HG03039 (cell line): ENCODE measurements around the gene TAF3.
"Not testable (repeated sequence)": the region's sequence is repeated elsewhere in the genome, so short reads cannot be mapped to it uniquely, and the experiment has no call there.

ENCODE experiments used
- ATAC-seq: cut with Tn5 transposase; IDR thresholded peaks from one replicate; pipeline ENCODE4 v1.9.1; 2021; ENCODE audit warnings: mild to moderate bottlenecking, moderate library complexity; ENCODE audit not compliant: unreplicated experiment

Gene TAF3

DNA sequence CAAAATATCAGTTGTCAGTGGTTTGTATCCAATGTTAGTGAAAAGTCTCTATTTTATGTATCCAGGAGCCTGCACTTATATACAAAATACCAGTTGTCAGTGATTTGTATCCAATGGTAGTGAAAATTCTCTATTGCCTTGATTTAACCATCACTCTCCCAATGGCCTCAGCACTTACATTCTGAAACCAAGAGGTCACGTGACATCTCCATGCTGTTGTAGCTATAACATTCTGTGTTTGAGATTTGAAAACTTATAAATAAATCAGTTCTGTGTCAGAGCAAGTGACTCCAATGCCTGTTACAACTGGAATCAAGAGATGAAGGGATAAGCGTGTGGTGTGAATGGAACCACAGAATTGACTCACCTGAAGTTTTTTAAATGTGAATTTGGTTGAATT, 205.5 kb downstream of the TAF3 start:
- no peak for ATAC-seq

DNA sequence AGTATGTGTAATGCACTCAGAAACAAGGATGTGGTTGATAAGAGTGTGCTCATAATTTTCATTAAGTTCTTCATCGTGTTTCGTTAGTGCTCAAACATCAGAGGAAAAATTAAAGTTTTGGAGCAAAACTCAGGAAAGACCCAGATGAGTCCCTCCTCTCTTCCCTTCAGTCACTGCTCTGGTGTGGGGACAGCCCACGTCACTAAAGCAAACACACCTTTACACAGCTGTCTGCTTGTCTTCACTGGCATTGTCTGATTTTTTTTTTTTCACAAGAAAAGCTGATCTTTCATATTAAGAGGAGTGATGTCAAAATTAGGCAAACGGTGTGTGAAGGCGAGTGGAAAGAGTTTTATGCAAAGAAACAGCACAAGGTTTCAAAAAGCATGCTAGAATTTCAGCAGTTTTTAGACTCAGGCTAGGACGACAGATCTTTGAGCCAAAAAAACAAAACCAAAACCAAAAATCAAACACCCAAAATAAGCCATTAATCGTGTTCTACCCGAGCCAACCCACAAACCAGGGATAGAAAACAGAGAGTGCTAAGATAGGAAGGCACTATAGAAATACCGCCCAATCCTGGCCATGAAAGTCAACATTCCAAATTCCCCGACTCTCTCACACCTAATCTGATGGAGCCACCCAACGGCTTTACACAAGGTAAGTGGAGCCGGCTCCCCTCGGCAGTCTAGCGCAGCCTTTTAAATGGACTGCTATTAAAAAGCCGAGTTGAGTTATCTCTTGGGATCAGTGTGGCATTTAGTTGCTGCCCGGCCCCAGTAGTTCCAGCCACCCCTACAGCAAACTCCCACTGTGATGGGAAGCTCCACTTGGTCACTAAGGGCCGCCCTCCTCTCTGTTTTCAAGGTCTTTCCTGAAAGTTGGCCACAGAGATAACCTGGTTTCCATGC, 208.3 kb downstream of the TAF3 start:
- ATAC-seq = no peak

DNA sequence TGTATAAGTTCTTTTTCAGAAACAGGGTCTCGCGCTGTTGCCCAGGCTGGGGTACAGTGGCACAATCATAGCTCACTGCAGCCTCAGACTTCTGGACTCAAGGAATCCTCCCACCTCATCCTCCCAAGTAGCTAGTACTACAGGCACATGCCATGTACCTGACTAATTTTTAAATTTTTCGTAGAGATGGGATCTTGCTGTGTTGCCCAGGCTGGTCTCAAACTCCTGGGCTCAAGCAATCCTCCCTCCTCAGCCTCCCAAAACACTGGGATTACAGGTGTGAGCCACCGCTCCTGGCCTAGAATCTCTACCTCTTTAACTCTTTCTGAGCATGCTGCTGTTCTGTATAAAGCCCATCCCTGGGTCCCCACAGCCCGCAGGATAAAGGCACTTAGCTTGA, 212.9 kb downstream of the TAF3 start:
- not testable (repeated sequence) for ATAC-seq

DNA sequence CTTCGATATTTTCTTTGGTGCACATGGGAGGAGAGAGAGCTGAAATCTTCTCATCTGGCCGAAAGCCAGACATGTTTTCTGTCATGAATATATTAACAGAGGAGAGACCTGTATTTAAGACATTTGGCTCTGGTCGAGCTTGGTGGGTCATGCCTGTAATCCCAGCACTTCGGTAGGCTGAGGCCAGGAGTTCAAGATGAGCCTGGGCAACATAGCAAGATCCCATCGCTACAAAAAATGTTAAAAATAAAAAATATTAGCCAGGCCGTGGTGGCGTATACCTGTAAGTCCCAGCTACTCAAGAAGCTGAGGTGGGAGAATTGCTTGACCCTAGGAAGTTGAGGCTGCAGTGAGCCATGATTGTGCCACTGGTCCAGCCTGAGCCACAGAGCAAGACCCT, 214.3 kb downstream of the TAF3 start:
- ATAC-seq = no peak

DNA sequence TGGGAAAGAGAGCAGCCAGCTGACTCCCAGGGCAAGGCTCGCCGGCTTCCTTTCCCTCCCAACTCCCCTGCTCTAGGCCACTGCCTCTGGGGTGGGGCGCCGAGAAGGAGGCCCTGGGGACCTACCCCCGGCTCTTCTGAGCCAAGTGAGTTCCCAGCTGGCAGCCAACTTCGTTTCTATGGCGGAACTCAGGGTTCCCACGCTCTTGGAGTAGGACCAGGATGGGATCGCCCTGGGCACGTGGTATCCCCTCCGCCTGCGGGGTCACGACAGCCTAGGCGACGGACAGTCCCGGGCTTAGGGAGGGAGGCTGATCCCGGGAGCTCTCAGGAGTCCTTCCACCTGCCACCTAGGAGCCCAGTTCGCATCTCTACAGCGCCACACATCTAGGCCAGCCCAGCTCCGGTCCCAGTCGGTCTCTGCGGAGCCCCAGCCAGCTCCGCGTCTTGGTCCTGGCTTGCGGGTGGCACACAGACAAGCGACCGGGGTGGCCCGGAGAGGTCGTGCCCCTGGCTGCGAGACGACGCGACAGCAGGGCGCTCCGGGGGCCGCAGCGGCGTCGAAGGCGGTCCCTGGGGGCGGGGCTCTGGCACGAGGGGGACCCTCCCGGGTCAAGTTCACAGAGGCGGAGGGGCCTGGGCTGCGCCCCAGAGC, 215.6 kb downstream of the TAF3 start:
- no peak for ATAC-seq

DNA sequence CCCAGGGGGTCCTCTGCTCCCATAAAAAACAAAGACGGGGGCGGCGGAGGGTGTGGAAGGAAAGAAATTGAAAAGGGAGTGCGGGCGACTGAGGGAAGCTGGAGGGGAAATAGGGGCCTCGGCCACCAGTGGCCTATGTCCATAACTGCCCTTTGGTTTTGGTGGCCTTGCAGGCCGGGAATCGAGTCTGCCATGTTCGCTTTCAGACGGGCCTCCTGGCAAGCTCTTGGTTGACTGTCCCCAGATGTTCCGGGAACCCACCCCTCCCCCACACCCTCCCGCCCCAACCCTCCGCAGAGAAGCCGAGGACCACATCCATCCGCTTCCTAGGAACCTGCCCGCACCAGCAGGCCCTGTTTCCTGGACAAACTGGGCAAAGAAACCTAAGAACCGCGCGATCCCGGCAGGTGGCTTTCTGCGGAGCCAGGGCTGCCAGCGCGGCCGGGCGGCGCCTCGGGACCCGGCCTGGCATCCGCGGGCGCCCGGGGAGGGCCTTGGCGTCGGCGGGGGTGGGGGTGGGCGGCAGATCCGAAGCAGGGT, 216.2 kb downstream of the TAF3 start:
- no peak for ATAC-seq

DNA sequence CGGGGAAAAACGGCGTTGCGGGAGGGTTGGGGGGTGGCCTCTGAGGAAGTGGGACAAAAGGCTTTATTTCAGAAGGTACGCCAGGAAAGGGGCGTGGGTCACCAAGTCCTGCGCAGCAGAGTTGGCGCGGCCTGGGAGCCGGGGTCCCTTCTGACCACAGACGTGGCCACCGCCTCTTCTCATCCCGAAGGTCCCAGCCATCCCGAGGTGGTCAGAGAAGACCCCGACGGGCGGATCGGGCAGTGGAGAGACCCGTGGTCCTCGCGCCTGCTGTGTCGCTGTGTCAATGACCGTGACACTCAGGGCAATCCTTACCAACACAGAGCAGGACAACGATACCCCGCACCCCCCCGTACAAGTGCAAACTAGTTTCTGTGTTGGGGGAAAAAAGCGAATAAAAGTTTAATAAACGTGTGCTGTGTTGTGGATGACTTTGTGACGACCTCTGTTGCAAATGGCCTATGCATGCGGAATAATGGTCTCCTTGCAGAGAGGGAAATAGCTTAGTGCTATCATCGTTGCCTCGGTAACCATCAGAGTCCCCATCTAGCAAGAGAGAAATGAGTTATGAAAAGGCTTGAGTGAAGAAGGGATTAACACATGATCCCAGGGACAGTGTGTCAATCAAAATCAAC, 216.8 kb downstream of the TAF3 start:
- ATAC-seq = no peak

DNA sequence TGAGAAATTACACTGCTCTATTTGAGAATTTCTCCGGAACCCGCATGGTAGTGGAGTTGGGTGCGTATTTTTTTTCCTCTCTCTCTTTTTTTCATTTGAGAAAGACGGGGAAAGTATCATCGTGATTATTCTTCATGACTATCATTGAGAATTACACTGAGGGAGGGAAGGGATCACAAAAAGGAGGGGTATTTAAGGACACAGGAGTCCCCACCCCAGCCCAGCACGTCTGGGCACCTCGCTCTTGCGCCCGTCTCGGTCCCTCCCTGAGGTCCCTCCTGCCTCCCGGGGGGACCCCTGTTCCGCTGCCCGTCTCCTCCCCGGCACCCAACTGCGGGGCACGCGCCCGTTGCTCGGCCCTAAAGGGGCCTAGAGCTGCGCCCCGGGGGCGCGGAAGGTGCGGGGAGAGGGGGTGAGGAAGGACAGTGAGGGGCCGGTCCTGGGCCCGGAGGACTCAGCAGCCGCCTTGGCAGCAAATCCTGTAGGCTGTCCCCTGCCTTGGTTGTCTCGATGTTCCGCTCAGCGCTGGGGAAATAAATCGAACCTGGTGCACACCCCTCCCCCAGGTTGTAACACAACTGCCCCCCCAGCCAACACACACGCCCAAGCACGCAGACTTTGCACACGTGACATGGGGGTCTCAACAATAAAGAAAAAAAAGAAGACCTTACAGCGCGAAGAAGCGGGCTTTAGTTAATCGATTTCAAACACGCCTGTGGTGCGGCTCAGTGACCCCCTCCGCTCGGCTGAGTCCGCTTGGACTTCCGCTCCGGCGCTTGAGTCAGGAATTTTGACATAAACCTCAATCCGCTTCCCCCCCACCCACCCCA, 217.6 kb downstream of the TAF3 start:
- no peak for ATAC-seq

DNA sequence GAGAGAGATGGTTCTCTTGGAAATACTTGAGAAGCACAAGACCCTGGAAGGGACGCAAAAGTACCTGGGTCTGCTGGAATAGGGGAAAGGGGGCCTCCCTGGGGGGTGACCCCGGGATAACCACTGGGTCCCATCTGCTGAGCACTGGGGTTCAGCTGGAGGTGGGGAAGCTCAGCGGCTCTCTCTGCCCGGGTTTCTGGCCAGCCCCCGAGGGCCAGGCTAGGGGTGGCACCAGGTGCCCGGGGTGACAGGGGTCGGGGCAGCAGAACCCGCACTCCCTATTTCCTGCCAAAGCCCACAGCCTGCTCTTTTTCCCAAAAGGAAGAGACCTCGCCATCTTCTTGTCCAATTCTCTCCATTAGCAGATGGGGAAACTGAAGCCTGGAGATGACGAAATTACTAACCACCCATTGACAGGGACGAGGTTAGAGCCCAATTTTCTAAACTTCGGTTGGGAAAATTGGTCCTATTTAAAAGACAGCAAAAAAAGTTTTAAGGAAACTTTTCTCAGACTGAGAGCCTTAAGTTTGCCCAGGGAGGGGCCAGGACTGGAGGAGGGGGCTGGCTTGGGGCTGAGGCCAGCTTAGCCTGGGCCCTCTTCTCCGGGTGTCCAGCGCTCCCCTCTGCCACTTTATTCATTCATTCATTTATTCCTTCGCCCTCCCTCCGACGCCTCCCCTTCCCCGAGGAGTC, 218.3 kb downstream of the TAF3 start:
- ATAC-seq = no peak

DNA sequence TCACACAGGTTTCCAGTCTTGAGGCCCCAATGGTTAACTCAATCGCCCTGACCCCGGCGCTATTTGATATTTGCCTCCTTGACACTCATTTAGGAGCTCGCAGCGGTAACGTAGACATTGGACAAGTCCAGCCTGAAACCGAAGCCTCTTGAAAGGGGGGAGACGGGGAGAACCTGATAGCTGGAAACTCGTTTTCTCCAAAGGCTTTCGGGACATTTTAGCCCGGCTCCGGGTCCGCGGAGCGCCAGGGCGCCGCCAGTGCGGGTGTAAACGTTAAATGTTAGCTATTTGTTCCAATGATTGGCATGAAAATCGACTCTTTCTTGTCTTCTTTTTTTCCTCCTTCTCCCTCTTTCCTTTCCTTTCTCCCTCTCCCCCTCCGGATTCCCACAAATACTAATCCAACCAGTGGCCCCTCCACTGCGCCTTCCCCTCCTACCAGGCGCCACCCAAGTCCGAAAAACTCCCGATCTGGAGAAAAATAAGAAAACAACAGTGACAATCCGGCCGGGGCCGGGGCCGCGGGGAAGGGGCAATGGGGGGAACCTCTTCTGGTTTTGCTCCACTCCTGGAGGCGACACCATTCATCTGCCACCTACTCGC, 219.0 kb downstream of the TAF3 start:
- ATAC-seq = no peak

DNA sequence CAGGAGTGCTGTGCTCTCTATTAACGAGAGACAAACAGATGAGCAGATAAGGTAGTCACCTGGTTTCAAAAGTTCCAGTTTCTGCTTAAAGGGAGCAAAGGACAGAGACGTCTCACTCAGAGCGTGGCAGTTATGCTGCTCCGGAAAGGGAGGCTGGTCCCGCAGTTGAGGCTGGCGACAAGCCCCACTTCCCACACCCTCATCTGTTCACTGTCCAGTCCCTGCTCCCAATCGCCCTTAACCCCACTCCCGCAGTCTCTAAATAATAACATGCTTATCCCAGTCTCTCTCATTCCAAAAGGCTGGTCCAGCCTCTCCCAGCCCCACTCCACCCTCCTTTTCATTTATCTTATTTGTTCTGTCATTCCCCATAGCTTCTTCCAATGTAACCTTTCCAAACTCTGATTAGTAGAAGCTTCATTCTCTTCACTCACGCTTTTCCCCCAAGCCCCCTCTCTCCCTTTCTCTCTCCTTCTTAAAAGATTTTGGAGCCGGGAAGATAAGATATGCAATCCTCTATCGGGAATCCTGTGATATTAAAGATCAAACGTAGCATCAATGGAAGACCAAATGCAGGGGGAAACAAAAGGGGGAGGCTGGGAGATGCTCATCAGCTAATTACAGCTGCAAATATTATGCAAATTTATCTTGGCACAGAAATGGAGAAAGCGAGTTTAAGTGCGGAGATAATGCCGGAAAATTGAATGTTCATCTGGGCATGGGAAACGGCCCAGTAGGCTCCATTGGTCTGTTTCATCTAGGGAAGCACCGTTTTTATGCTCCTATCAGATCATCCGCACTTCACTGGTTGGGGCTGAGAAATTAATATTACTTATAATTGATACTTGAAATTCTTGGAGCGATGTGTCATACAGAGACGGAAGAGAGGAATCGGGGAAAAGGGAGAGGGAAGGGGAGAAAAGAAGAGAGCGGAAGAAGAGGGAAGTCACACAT, 219.9 kb downstream of the TAF3 start:
- ATAC-seq = no peak

DNA sequence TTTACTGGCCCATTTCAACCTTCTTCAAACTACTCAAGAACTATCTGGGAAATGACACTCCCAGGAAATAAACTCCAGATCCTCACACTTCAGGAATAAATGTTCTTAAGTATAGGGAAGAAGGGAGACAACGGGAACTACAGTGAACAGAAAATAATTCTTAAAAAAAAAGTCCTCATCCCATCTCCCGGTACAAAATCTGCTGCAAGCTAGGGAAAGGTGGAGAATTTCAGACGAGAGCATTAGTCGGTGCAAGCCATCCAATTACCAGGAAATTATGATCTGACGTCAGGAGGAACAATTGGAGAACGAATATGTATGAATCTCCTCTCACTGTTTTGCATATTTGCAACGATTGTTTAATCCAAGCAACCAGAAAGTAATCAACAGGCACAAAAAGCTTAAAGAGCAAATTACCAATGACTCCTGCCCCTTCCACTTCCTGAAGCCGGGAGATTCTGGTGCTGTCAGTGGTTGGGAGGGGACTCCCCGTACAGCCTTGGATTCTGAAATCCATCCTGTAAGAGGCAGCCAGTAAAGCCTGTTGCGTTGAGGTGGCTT, 221.1 kb downstream of the TAF3 start:
- ATAC-seq = no peak

DNA sequence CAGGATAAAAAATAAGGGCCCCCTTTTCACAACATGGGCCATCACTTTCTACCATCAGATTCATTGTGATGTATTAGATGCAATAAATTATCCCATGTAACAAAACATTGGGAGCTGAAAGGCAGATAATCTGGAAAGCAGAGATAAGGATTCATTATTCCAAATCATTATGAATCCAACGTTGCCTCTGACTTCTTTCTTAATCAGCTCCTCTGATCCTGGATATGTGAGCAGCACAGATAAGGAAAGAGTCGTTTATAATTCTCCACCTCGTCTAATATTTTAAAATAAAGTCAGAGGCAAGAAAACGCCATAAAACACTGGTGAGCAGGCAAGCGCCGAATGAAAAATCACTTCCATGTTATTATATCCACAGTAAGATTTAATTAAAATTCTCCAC, 222.3 kb downstream of the TAF3 start:
- no peak for ATAC-seq

DNA sequence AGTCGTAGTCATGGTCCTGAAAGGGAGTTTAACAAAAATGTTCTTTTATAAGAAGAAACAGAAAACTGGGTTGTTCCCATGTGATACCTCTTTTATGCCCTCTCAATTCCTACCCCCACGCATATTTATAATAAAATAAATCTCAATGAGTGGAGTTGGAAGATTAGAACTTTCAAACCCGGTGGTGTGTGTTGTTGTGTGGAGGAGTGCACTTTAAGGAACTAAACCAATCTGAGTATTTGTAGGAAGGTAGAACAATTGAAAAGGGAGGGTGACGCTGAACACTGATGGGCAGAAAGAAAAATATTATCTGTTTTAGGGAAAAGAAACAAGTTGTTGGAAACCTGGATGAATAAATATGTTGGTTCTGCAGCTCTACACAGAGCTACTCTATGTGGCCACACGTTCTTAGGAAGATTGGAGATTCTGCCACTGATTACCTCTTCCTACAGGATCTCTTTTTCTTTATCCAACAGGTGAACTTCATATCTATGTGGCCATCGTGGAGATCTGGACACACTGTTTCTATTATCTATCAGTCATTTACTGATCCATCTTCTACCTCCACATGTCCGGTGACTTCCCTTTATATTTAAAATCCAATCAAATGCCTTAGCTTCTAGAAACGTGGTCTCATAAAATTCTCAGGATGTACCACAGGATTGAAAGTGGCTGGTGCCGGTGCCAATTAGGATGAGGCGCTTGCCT, 223.1 kb downstream of the TAF3 start:
- ATAC-seq = no peak

DNA sequence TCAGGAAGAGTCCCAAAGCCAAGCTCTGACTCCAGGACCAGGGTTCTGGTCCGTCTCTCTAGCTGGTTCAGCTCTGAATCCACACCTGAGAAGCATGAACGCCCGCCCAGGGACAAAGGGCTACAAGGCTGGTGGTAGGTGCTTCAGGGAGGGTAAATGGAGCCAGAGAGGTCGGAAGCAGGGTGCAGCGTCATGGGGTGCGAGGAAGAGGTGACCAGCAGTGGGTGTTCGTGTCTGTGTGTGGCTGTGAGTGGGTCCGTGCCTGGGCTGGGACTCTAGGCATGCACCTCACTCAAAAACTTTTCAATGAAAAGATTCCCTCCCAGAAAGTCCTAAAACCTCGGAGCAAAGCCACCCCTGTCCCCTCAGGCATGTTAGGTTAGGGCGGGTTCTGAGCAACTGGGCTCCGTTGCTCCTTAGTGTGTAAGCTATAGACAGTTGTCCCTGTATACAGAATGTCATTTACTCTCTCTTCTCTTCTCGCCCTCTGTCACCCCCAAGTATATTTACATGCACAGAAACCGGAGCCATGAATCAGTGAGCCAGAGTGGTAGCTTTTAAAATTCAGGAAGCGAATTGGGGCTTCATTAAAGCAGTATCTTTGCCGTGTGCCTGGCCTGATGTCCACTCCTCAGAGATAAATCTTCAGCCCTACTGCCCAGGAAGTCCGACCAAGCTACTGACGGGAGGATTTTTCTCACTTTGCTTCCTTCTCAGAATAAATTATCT, 223.9 kb downstream of the TAF3 start:
- no peak for ATAC-seq

DNA sequence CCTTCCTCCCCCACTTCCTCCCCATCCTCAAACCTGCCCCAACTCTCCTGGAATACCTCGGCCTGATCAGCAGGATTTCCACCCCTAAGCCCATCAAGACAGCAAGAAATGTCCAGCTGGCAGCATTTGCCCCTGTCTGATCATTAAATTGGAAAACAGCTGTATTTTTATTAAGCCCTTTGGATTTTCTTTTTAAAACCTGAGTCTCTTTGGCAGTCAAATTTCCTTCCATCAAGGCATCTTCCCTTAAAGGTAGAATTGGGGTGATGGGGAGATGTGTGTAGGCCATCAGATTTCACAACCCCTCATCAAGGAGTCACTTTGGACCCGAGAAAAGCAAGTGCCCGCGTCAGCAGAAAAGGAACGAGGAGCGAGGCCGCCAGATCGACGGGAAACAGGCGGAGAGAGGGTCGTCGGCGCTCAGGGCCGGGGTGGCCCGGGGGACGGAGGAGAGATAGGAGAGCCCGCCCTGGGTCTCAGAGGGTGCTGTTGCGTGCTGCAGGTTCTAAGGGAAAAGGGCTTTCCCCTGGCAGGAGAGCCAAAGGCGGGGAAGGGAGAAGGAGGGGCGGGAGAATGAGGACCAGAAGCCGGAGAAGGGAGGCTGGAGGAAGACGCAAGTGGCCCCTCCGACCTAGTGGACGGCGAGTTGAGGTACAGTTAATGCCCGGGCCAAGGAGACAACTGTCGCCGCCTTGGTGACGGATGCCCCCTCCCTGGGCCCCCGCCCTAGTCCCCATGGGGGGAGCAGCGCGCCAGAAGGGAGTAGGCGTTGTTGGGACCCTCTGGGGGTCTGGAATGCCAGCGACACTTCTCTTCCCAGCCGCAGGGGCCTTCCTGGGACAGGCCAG, 224.6 kb downstream of the TAF3 start:
- ATAC-seq = no peak
